NCI-H226 (cell line): ENCODE results near the gene OTUD7B.
A peak's percentile ranks its signal among the peaks of the same experiment; 100 is the strongest.

Experiments
- DNase-seq: peaks from one replicate; pipeline ENCODE4 v3.0.0-alpha.2; 2015

Gene OTUD7B

GRCh38 chr1:149915429-149916192 is 94.9 kb downstream of the OTUD7B start:
- DNase-seq = no peak

GRCh38 chr1:149914545-149914944 is 96.0 kb downstream of the OTUD7B start:
- DNase-seq = no peak

DNA sequence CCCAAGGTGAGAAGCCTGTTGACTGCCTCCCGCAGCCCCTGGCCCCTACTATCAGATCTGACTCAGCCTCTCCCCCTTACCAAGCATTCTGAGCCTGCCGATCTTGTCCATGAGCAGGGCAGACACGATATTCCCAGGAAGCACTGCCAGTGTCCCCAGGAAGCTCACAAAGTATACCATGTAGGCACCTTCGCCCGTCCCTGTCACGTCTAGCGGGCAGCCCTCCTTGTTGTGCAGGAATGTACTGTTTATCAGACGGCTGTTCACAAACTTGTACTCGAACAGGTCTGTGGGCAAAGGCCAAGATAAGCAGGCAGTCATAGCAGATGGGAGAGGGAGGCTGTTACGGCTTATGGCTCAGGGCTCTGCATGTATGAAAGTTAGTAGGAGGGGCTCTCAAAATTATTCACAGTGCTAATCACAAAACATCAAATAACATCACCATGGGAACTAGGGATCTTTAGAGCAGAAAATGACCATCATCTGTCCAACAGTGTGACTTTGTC is 103.9 kb downstream of the OTUD7B start:
- no peak for DNase-seq

GRCh38 chr1:149903836-149904491 is 106.6 kb downstream of the OTUD7B start:
- DNase-seq = no peak

GRCh38 chr1:149899460-149900284 is 110.9 kb downstream of the OTUD7B start, which contains the start of gene BOLA1:
Gene BOLA1, plus strand, starts transcription at chr1:149899568. Its CDS starts 492 bp downstream, at chr1:149900060.
- peak; percentile 67 for DNase-seq

DNA sequence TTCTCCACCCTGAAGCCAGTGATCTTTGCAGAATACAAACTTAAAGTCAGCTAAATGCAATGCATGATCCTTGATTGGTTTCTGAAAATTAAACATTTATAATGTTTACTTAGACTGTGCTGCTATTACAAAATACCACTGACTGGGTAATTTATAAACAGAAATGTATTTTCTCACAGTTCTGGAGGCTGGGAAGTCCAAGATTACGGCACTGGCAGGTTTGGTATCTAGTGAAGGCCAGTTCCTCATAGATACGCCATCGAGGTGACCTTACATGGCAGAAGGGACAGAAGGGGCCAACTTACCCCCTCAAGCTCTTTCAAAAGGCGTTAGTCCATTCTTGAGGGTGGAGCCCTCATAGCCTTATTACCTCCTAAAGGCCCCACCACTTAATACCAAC is 114.0 kb downstream of the OTUD7B start:
- DNase-seq = no peak

DNA sequence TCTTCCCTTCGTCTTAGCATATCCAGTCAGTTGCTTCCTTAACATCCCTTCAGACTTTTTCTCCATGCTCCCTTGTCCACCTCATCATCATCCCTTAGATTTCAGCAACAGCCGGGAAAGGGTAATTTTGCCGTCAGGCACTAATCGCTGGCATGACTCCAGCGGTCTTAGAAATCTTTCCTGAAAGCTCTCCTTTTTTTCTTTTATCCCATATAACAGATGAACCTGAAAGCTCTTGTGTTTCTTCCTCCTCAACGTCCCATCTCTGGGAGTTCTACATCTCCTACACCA is 121.6 kb downstream of the OTUD7B start:
- peak; percentile 14 for DNase-seq

- DNase-seq = peak; percentile 76
Measured at GRCh38 chr1:149888247-149888998, 122.1 kb downstream of the OTUD7B start.
